ENCODE results near the gene VAV3.

VAV3 gene

GRCh38 chr1:107875689-107876088, 89.3 kb downstream of the VAV3 start:
- H3K9me3 ChIP-seq, result peaks cover 37% of the 10 kb centered on the region
- H3K36me3 ChIP-seq, result peaks cover 54% of the 10 kb centered on the region
- H3K4me1 ChIP-seq, result peaks cover 19% of the 10 kb centered on the region; the same call in 1 of the 2 replicates
- 0 out of 2 replicates have a peak overlapping the region, but pooled peaks have one; percentile 1 for H3K27ac ChIP-seq
- no peaks in the 10 kb centered on the region; the same call in 1 of the 2 replicates for H4K20me1 ChIP-seq
- no peak overlapping the region for H3K9ac ChIP-seq
- H3K4me3 ChIP-seq, result no peak overlapping the region
- no peak overlapping the region for H3K4me2 ChIP-seq
- no peaks in the 10 kb centered on the region for H3K27me3 ChIP-seq
- TF ChIP-seq Cebpa-rat (IDR thresholded peaks at IDR 0.05), result no peak

- Histone ChIP-seq H3K9me3 (peaks cover 44% of the 10 kb centered on the region), H3K4me2 (no peak overlapping the region), H3K4me1 (peaks cover 19% of the 10 kb centered on the region; the same call in 1 of the 2 replicates), H3K36me3 (peaks cover 60% of the 10 kb centered on the region), H4K20me1 (no peaks in the 10 kb centered on the region; the same call in 1 of the 2 replicates), H3K27ac (no peak overlapping the region), H3K27me3 (no peaks in the 10 kb centered on the region), H3K9ac (no peak overlapping the region), H3K4me3 (no peak overlapping the region)
- TF ChIP-seq Cebpa-rat (IDR thresholded peaks at IDR 0.05), result no peak
These were observed 90.8 kb downstream of the VAV3 start for GRCh38 chr1:107874221-107874620.

- no peaks in the 10 kb centered on the region for H3K27me3 ChIP-seq
- H3K4me3 ChIP-seq, result no peak overlapping the region
- peaks cover under 1% of the 10 kb centered on the region; the same call in 1 of the 2 replicates for H3K4me1 ChIP-seq
- H4K20me1 ChIP-seq, result no peaks in the 10 kb centered on the region; the same call in 1 of the 2 replicates
- peaks cover 47% of the 10 kb centered on the region for H3K9me3 ChIP-seq
- no peak overlapping the region for H3K27ac ChIP-seq
- H3K9ac ChIP-seq, result no peak overlapping the region
- no peak for TF ChIP-seq Cebpa-rat (IDR thresholded peaks at IDR 0.05)
- peaks cover 84% of the 10 kb centered on the region for H3K36me3 ChIP-seq
- no peak overlapping the region for H3K4me2 ChIP-seq
These were observed 93.1 kb downstream of the VAV3 start for GRCh38 chr1:107871687-107872395.

GRCh38 chr1:107871259-107871658, 93.7 kb downstream of the VAV3 start:
- no peaks in the 10 kb centered on the region; the same call in 1 of the 2 replicates for H3K4me1 ChIP-seq
- no peak overlapping the region for H3K27ac ChIP-seq
- no peak for TF ChIP-seq Cebpa-rat (IDR thresholded peaks at IDR 0.05)
- no peak overlapping the region for H3K9ac ChIP-seq
- no peak overlapping the region for H3K4me2 ChIP-seq
- H3K27me3 ChIP-seq, result no peaks in the 10 kb centered on the region
- H3K9me3 ChIP-seq, result peaks cover 50% of the 10 kb centered on the region
- no peaks in the 10 kb centered on the region; the same call in 1 of the 2 replicates for H4K20me1 ChIP-seq
- H3K4me3 ChIP-seq, result no peak overlapping the region
- H3K36me3 ChIP-seq, result peaks cover 90% of the 10 kb centered on the region

- Histone ChIP-seq H3K36me3 (peaks cover 91% of the 10 kb centered on the region), H4K20me1 (no peaks in the 10 kb centered on the region; the same call in 1 of the 2 replicates), H3K4me3 (no peak overlapping the region), H3K4me1 (peaks cover 5% of the 10 kb centered on the region), H3K27me3 (no peaks in the 10 kb centered on the region), H3K27ac (no peak overlapping the region), H3K4me2 (no peak overlapping the region), H3K9ac (no peak overlapping the region), H3K9me3 (peaks cover 50% of the 10 kb centered on the region)
- no peak for TF ChIP-seq Cebpa-rat (IDR thresholded peaks at IDR 0.05)
These were observed 94.3 kb downstream of the VAV3 start for GRCh38 chr1:107870696-107871095.

GRCh38 chr1:107867897-107868296, 97.1 kb downstream of the VAV3 start:
- Histone ChIP-seq H3K27ac (no peak overlapping the region), H3K9ac (no peak overlapping the region), H3K27me3 (no peaks in the 10 kb centered on the region), H3K4me2 (no peak overlapping the region), H4K20me1 (no peaks in the 10 kb centered on the region), H3K9me3 (peaks cover 72% of the 10 kb centered on the region), H3K36me3 (peaks cover 96% of the 10 kb centered on the region), H3K4me1 (peaks cover 16% of the 10 kb centered on the region), H3K4me3 (no peak overlapping the region)
- TF ChIP-seq Cebpa-rat (IDR thresholded peaks at IDR 0.05), result no peak

GRCh38 chr1:107867422-107867821, 97.6 kb downstream of the VAV3 start:
- H3K27ac ChIP-seq, result no peak overlapping the region
- H4K20me1 ChIP-seq, result no peaks in the 10 kb centered on the region
- no peaks in the 10 kb centered on the region for H3K27me3 ChIP-seq
- peaks cover 21% of the 10 kb centered on the region for H3K4me1 ChIP-seq
- no peak for TF ChIP-seq Cebpa-rat (IDR thresholded peaks at IDR 0.05)
- peaks cover 77% of the 10 kb centered on the region for H3K9me3 ChIP-seq
- H3K36me3 ChIP-seq, result peaks cover 97% of the 10 kb centered on the region
- H3K4me2 ChIP-seq, result no peak overlapping the region
- H3K9ac ChIP-seq, result no peak overlapping the region
- H3K4me3 ChIP-seq, result no peak overlapping the region

- peaks cover 26% of the 10 kb centered on the region for H3K4me1 ChIP-seq
- H3K4me2 ChIP-seq, result no peak overlapping the region
- H3K27me3 ChIP-seq, result no peaks in the 10 kb centered on the region
- TF ChIP-seq Cebpa-rat (IDR thresholded peaks at IDR 0.05), result no peak
- peaks cover 97% of the 10 kb centered on the region for H3K36me3 ChIP-seq
- H3K27ac ChIP-seq, result no peak overlapping the region
- H4K20me1 ChIP-seq, result no peaks in the 10 kb centered on the region
- H3K9ac ChIP-seq, result no peak overlapping the region
- H3K9me3 ChIP-seq, result peaks cover 82% of the 10 kb centered on the region
- H3K4me3 ChIP-seq, result no peak overlapping the region
These were observed 98.1 kb downstream of the VAV3 start for GRCh38 chr1:107866870-107867269.

GRCh38 chr1:107865627-107866026, 99.4 kb downstream of the VAV3 start:
- Histone ChIP-seq H3K4me1 (peaks cover 29% of the 10 kb centered on the region), H3K27me3 (no peaks in the 10 kb centered on the region), H3K4me3 (no peak overlapping the region), H4K20me1 (no peaks in the 10 kb centered on the region), H3K4me2 (peak overlapping the region; percentile 27), H3K9ac (no peak overlapping the region), H3K36me3 (peaks cover 93% of the 10 kb centered on the region), H3K9me3 (peaks cover 92% of the 10 kb centered on the region), H3K27ac (no peak overlapping the region; the same call in 1 of the 2 replicates)
- no peak for TF ChIP-seq Cebpa-rat (IDR thresholded peaks at IDR 0.05)

- TF ChIP-seq Cebpa-rat (IDR thresholded peaks at IDR 0.05), result no peak
- Histone ChIP-seq H3K27me3 (no peaks in the 10 kb centered on the region), H3K4me1 (peaks cover 29% of the 10 kb centered on the region), H3K4me2 (0 out of 2 replicates have a peak overlapping the region, but pooled peaks have one; percentile 3), H4K20me1 (no peaks in the 10 kb centered on the region), H3K27ac (peak overlapping the region; percentile 39), H3K4me3 (no peak overlapping the region), H3K9ac (no peak overlapping the region), H3K36me3 (peaks cover 82% of the 10 kb centered on the region), H3K9me3 (peaks cover 87% of the 10 kb centered on the region)
These were observed 101.6 kb downstream of the VAV3 start for GRCh38 chr1:107863342-107863741.
